HFF-Myc (cell line): ENCODE data around the gene NHERF1.

Experiments
- DNase-seq: peaks from one replicate; pipeline ENCODE4 v3.0.0-alpha.2; 2011; ENCODE audit warnings: low read depth; ENCODE audit errors: extremely low read depth
- H3K4me3 ChIP-seq: replicated peaks from 2 replicates; pipeline ENCODE4 v1.5.1; 2011; ENCODE audit warnings: low read depth, mild to moderate bottlenecking, control low read depth, low read length
- TF ChIP-seq, protein P1 (sequence below): IDR thresholded peaks from 2 replicates; pipeline ENCODE4 v1.5.1; 2012; ENCODE audit warnings: mild to moderate bottlenecking, low read depth, low read length, control low read depth; ENCODE audit errors: missing control alignments

NHERF1 gene

DNA sequence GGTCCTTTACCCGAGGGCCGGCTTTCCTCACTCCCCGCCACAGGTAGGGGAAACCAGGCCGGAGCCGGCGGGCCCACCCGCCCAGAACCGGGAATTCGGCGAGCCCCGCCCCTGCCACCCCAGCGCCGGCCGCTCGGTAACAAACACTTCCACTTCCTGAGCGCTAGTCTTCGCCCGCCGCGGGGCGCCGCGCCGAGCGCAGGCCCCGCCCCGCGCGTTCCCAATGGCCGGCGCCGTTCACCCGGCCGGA is 224 bp upstream of the NHERF1 start:
- TF ChIP-seq, protein P1, sequence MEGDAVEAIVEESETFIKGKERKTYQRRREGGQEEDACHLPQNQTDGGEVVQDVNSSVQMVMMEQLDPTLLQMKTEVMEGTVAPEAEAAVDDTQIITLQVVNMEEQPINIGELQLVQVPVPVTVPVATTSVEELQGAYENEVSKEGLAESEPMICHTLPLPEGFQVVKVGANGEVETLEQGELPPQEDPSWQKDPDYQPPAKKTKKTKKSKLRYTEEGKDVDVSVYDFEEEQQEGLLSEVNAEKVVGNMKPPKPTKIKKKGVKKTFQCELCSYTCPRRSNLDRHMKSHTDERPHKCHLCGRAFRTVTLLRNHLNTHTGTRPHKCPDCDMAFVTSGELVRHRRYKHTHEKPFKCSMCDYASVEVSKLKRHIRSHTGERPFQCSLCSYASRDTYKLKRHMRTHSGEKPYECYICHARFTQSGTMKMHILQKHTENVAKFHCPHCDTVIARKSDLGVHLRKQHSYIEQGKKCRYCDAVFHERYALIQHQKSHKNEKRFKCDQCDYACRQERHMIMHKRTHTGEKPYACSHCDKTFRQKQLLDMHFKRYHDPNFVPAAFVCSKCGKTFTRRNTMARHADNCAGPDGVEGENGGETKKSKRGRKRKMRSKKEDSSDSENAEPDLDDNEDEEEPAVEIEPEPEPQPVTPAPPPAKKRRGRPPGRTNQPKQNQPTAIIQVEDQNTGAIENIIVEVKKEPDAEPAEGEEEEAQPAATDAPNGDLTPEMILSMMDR, result no peak
- peak overlapping the region; percentile 81 for H3K4me3 ChIP-seq
- no peak for DNase-seq

DNA sequence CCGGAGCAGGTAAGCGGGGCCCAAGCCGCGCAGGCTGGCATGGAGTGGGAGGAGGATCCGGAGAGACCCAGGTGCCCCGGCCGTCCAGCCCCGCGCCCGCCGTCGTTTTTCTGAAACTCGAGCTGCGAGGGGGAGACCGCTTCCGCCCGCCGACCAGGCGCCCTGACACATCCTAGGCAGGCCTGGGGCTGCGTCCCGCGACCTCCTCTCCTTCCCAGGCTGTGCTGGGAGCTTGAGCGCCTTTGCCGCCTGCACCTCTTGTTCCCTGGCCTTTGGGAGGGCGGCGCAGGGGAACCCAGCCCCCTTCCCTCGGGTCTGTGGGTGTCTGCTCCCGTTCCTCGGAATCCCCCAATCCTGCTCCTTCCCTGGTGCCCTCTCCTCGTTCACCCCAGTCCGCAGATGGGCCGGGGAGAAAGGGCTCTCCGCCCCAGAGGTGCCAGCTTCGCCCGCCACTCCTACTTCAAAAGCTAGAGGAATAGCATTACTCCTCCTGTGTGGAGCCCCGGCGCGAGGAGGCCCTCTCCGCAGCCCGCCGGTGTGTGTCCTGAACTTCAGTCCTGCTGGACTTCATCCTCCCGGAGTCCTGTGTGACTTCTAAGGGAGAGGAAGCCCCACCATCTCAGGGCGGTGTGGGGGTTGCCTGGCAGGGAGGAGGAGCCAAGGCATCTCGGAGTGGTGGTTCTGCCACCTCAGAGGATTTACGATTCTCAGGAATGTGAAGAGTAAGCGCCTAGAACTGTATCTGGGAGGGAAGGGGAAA is 1.0 kb downstream of the NHERF1 start:
- TF ChIP-seq, protein P1, result no peak
- peak overlapping the region; percentile 81 for H3K4me3 ChIP-seq
- no peak for DNase-seq

DNA sequence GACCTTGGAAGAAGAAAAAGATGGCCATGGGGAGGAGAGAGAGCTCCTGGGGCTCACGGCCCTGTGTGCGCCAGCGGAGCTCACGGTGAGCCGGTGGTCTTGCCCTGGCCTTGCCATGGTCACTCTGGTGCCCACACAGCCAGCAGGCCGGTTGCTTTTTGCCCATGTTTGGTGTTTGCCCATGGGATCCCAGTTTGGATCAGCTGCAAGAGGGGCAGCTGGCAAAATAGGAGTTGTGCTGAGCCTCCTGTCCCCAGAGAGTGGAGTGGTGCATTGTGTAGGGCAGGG is 1.6 kb downstream of the NHERF1 start:
- H3K4me3 ChIP-seq, result peak overlapping the region; percentile 81
- DNase-seq, result no peak
- TF ChIP-seq, protein P1, result no peak

DNA sequence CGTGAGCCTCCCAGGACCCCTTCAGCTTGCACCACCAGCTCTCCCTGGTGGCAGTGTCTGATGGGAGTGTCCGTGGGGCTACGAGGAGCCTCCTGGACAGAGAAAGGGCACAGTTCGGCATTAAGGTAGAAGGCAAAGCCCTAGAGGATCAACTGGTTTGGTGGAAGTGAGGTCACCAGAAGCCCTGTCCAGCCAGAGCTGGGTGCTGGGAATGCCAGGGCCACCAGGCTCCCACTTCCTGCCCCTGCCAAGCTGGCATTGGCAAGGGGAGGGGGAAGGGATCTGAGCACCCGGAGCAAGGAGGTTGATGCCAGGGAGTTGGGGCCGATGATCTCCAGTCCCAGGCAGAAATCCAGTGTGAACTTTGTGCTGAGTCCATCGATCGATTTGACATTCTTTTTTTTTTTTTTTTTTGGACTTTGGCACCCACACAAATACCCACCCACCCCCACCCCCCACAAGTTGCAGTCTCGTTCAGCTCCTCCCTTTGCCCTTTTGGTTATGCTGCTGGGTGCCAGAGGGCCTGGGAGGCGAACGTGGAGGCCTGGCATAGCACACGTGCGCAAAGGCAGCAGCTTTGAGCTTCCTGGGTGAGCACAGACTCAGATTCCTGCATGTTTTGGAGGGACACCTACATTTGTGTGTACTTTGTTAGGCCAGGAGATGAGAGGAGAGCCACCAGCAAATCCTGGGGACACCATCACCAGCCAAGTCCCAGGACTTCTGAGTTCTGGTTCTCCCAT is 2.1 kb downstream of the NHERF1 start:
- H3K4me3 ChIP-seq, result peak overlapping the region; percentile 81
- TF ChIP-seq, protein P1, result no peak
- no peak for DNase-seq

DNA sequence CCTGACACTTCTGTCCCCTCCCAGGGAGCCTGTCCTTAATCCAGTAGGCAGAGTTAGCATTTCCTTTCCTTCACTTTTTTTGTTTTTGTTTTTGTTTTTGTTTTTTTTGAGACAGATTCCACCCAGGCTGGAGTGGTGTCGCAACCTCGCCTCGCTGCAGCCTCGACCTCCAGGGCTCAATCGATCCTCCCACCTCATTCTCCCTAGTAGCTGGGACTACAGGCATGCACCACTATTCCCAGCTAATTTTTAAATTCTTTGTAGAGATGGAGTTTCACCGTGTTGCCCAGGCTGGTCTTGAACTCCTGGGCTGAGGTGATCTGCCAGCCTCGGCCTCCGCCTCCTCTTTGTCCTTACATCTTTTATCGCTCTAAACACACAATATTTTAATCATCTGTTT is 4.0 kb downstream of the NHERF1 start:
- TF ChIP-seq, protein P1, result no peak
- DNase-seq, result no peak
- H3K4me3 ChIP-seq, result no peak overlapping the region

DNA sequence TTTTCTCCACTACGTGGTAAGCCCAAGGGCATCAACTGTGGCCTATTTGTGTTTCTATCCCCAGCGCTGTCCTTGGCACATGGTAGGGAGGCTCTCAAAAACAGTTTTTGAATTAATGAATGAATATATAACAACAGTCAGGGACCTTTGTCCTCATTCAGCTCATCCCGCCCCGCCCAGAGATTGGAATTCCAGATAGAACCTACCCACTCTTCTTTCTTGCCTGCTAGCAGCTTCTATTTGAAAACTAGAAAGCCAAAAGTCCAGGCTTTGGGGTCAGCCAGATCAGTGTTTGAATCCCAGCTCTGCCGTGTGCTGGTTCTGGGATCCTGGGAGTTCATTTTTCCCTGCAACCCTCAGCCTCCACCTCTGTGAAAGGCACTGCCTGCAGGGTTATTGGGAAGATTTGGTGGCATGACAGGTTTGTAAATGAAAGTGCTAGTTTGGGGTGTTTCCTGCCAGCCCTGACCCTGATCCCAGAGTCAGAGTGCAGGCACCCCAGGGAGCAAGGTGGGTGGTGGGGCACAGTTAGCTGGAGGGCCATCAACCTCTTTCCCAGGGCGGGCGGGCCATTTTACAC is 4.5 kb downstream of the NHERF1 start:
- TF ChIP-seq, protein P1, result no peak
- no peak overlapping the region for H3K4me3 ChIP-seq
- no peak for DNase-seq

DNA sequence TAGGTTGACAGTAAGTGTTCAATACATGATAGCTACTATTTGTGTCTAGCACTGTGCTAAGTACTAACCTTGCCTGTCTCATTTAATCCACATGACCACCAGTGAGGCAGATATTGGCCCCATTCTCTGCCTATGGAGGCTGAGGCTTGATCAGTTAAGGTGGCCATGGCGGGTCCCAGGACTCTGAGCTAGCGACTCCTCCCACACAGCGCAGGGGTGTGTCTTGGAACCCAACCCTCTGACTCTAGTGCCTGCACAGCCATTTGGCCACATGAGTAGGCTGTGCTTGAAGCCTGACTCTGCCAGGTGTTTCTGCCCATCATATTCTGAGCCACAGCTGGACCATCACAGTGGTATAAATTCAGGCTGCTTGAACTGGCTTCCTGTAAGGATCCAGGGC is 6.4 kb downstream of the NHERF1 start:
- no peak for DNase-seq
- no peak overlapping the region for H3K4me3 ChIP-seq
- TF ChIP-seq, protein P1, result no peak
